ENCODE results near the gene PAQR6. TPM values are rescaled to one million over a fixed set of nuclear protein-coding genes. Genes with fewer than 3 reads are reported as not detected.
A peak's percentile ranks its signal among the peaks of the same experiment; 100 is the strongest.

PAQR6 gene
- total and polyA plus RNA-seq, 2 experiments from 2014 or later: 4.5 to 12.0 TPM

DNA sequence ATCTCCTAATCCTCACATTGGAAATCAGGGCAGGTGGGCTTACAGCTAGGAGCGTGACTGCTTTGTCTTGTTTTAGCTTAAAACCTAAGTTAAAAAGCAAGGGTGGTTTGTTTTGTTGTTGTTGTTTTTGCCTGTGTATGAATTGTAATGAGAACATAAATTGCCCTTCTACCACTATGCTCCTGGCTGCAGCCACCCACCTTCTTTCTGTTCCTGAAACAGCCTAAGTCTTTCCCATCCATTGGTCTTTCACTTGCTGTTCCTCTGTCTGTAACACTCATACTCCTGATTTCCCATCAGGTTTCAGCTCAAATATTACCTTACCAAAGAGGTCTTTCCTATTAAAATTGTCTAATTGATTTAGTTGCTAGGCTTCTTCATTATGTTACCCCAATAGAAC, 35.7 kb upstream of the PAQR6 start:
- peaks cover 20% of the 10 kb centered on the region for H4K20me1 ChIP-seq (ENCODE audit: insufficient read depth, poor library complexity, severe bottlenecking)
- TF ChIP-seq EZH2 (IDR thresholded peaks at IDR 0.05; ENCODE audit: borderline replicate concordance): no peak
- TF ChIP-seq EZH2phosphoT487 (IDR thresholded peaks at IDR 0.05; ENCODE audit: low read depth, severe bottlenecking, unreplicated experiment): no peak
- TF ChIP-seq, protein P1, sequence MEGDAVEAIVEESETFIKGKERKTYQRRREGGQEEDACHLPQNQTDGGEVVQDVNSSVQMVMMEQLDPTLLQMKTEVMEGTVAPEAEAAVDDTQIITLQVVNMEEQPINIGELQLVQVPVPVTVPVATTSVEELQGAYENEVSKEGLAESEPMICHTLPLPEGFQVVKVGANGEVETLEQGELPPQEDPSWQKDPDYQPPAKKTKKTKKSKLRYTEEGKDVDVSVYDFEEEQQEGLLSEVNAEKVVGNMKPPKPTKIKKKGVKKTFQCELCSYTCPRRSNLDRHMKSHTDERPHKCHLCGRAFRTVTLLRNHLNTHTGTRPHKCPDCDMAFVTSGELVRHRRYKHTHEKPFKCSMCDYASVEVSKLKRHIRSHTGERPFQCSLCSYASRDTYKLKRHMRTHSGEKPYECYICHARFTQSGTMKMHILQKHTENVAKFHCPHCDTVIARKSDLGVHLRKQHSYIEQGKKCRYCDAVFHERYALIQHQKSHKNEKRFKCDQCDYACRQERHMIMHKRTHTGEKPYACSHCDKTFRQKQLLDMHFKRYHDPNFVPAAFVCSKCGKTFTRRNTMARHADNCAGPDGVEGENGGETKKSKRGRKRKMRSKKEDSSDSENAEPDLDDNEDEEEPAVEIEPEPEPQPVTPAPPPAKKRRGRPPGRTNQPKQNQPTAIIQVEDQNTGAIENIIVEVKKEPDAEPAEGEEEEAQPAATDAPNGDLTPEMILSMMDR (IDR thresholded peaks at IDR 0.05; ENCODE audit: poor library complexity): no peak
- H2AFZ ChIP-seq: peak overlapping the region; percentile 51
- no peaks in the 10 kb centered on the region for H3K27me3 ChIP-seq
- peaks cover 47% of the 10 kb centered on the region for H3K79me2 ChIP-seq
- H3K27ac ChIP-seq: peak overlapping the region; percentile 74
- DNase-seq (ENCODE audit: low spot score): no peak
- peak overlapping the region; percentile 48 for H3K4me3 ChIP-seq
- peak overlapping the region; percentile 76 for H3K4me2 ChIP-seq
- no peaks in the 10 kb centered on the region for H3K9me3 ChIP-seq (ENCODE audit: low read depth)
- peaks cover 17% of the 10 kb centered on the region for H3K4me1 ChIP-seq (ENCODE audit: insufficient read depth)
- 85% methylated on average over 1 of the region's 1 CpG for WGBS (ENCODE audit: low lambda C conversion rate, missing lambda C conversion rate)
- H3K36me3 ChIP-seq (replicated peaks; ENCODE audit: insufficient read depth, low read depth): no peaks in the 10 kb centered on the region
- H3K9me2 ChIP-seq (replicated peaks; ENCODE audit: insufficient read depth): no peaks in the 10 kb centered on the region

DNA sequence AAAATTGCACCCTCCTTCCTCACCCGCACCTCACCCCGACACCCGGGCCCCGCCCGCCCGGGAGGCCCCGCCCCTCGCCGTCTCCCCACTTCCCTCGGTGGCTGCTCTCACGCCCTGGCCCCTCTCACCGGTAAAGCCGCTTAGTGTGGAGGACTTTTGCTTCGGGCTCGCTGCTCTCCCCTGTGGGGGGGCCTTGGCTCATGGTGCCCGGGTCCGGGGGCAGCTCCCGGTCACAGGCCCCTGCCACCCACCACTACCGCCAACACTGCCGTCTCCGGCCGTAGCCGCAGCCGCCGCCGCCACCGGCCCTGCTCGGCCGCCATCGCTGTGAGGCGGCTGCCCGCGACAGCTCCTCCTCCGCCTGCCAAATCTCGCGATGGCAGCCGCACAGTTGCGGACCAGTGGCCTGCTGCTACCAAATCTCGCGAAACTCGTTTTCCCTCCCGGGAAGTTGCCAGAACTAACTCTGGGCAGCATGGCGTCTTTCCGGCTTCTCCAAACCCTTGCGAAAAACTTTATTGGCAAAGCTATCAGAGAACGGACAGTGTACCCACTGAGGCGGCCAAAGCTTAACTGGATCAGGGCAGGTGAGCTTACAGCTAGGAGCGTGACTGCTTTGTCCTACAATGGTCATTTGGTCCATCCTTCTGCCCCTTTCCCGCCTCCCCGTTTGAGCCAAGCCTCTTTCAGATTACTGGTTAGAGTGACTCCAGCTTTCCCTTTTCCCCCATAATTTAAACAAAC, 34.8 kb upstream of the PAQR6 start, which contains the start of gene SMG5:
TSS of gene SMG5 (minus strand) at position 347 of the 744 bp plus-strand sequence. CDS start at position 202, 145 bp downstream.
- H3K27ac ChIP-seq: peak within 1 kb of the TSS; percentile 94
- H3K9me2 ChIP-seq (replicated peaks; ENCODE audit: insufficient read depth): no peaks in the 10 kb centered on the region
- H3K9me3 ChIP-seq (ENCODE audit: low read depth): no peaks in the 10 kb centered on the region
- H3K4me3 ChIP-seq: peak within 1 kb of the TSS; percentile 62
- H3K4me2 ChIP-seq: peak within 1 kb of the TSS; percentile 89
- DNase-seq (ENCODE audit: low spot score): peak; percentile 99
- H3K27me3 ChIP-seq: no peaks in the 10 kb centered on the region
- peaks cover 21% of the 10 kb centered on the region for H4K20me1 ChIP-seq (ENCODE audit: insufficient read depth, poor library complexity, severe bottlenecking)
- peak within 1 kb of the TSS; percentile 75 for H2AFZ ChIP-seq
- WGBS (ENCODE audit: low lambda C conversion rate, missing lambda C conversion rate): under 1% methylated on average over 48 of the region's 50 CpGs
- TF ChIP-seq EZH2 (IDR thresholded peaks at IDR 0.05; ENCODE audit: borderline replicate concordance): no peak
- H3K79me2 ChIP-seq: peaks cover 49% of the 10 kb centered on the region
- H3K36me3 ChIP-seq (replicated peaks; ENCODE audit: insufficient read depth, low read depth): no peaks in the 10 kb centered on the region
- H3K4me1 ChIP-seq (ENCODE audit: insufficient read depth): peaks cover 17% of the 10 kb centered on the region

DNA sequence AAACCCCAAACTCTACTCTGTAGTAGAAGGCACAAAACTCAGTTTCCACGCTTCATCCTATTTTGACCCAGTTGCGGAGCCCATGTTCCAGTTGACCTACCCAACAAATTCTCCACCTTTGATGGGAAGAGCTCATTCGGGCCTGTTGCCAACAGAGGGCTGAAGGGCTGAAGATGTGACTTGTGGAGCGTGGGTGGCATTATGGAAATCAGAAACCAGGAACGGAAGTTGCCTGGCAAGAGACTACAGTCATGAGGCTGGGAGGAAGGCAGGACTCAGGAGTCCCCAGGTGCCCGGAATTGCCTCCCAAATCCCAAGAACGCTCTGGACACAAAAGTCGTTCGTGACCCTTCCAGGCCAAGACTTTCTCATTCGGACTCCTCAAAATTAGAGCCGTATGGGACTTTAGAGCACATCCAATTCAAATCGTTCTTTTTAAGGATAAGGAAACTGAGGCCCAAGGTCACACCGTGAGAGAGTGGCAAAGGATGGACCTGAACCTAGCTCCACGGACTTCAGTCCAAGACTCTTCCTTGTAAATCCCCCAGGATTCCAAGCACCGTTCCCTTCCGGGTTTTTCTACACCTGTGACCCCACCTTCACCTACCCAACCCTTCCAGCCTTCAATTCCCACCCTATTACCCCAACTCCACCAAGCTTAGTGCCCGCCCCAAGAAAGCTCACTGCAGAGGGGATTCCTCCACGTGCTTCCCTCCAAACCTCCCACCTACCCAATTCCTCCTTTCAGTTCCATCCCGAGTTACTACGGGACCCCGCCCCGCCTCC, 34.0 kb upstream of the PAQR6 start:
- peaks cover 21% of the 10 kb centered on the region for H4K20me1 ChIP-seq (ENCODE audit: insufficient read depth, poor library complexity, severe bottlenecking)
- no peaks in the 10 kb centered on the region for H3K9me3 ChIP-seq (ENCODE audit: low read depth)
- TF ChIP-seq, protein P1 (IDR thresholded peaks at IDR 0.05; ENCODE audit: poor library complexity): no peak
- no peak for TF ChIP-seq EZH2 (IDR thresholded peaks at IDR 0.05; ENCODE audit: borderline replicate concordance)
- no peak for TF ChIP-seq EZH2phosphoT487 (IDR thresholded peaks at IDR 0.05; ENCODE audit: low read depth, severe bottlenecking, unreplicated experiment)
- H3K4me2 ChIP-seq: peak overlapping the region; percentile 89
- peak overlapping the region; percentile 75 for H2AFZ ChIP-seq
- peaks cover 1% of the 10 kb centered on the region for H3K36me3 ChIP-seq (replicated peaks; ENCODE audit: insufficient read depth, low read depth)
- H3K9me2 ChIP-seq (replicated peaks; ENCODE audit: insufficient read depth): no peaks in the 10 kb centered on the region
- no peaks in the 10 kb centered on the region for H3K27me3 ChIP-seq
- WGBS (ENCODE audit: low lambda C conversion rate, missing lambda C conversion rate): 19% methylated on average over 17 of the region's 22 CpGs
- DNase-seq (ENCODE audit: low spot score): peak; percentile 78
- peak overlapping the region; percentile 62 for H3K4me3 ChIP-seq
- peaks cover 49% of the 10 kb centered on the region for H3K79me2 ChIP-seq
- peaks cover 17% of the 10 kb centered on the region for H3K4me1 ChIP-seq (ENCODE audit: insufficient read depth)
- peak overlapping the region; percentile 94 for H3K27ac ChIP-seq

DNA sequence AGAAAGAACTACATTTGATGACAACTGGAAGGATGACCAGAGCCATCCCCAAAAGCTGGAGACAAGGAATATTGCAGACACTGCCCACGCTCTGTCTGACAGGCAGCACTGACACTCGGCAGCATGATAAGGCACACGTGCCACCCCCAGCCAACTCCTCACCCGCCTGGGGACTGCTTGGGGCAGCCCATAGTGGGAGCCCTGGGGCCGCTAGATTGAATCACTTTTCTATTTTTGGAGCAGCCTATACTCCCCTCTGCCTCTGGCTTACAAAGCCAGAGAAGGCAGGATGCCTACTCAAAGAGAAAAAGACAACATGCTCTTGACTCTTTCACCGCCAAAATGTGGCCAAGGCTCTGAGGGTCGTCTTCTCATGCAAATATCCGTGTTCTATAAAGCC, 33.4 kb upstream of the PAQR6 start:
- Histone ChIP-seq H3K36me3 (replicated peaks; ENCODE audit: insufficient read depth, low read depth) (peaks cover 7% of the 10 kb centered on the region), H3K4me1 (ENCODE audit: insufficient read depth) (peaks cover 17% of the 10 kb centered on the region), H3K79me2 (peaks cover 49% of the 10 kb centered on the region), H3K4me3 (peak overlapping the region; percentile 62), H3K27ac (peak overlapping the region; percentile 94), H3K4me2 (peak overlapping the region; percentile 89), H2AFZ (no peak overlapping the region), H3K9me2 (replicated peaks; ENCODE audit: insufficient read depth) (no peaks in the 10 kb centered on the region), H4K20me1 (ENCODE audit: insufficient read depth, poor library complexity, severe bottlenecking) (peaks cover 21% of the 10 kb centered on the region), H3K27me3 (no peaks in the 10 kb centered on the region), H3K9me3 (ENCODE audit: low read depth) (no peaks in the 10 kb centered on the region)
- DNase-seq (ENCODE audit: low spot score): peak; percentile 45
- no peak for TF ChIP-seq EZH2phosphoT487 (IDR thresholded peaks at IDR 0.05; ENCODE audit: low read depth, severe bottlenecking, unreplicated experiment)
- TF ChIP-seq, protein P1 (IDR thresholded peaks at IDR 0.05; ENCODE audit: poor library complexity): no peak
- TF ChIP-seq EZH2 (IDR thresholded peaks at IDR 0.05; ENCODE audit: borderline replicate concordance): no peak
- 47% methylated on average over 8 of the region's 8 CpGs for WGBS (ENCODE audit: low lambda C conversion rate, missing lambda C conversion rate)
